HCT116 (cell line): ENCODE data around the gene RXRA. TPM values are rescaled to one million over a fixed set of nuclear protein-coding genes. Genes with fewer than 3 reads are reported as not detected.

Experiments
- ATAC-seq: fragments of 200-7000 bp; cut with Tn5 transposase; 2 replicates; pipeline ENCODE4 v1.9.1; 2020; ENCODE audit warnings: mild to moderate bottlenecking, moderate library complexity
- BruUV-seq: library from RNA; stranded (reverse); fragments of 400-500 nt; replicated peaks from 2 replicates; lab custom pipeline; 2021; lab: Mats Ljungman, UMichigan
- CTCF ChIA-PET: fragments of 300-600 bp; sonication (Branson Sonifier 250); formaldehyde crosslinking; loops from one replicate; lab custom pipeline; 2021; ENCODE audit warnings: antibody characterized with exemption; lab: Charles Lee
- POLR2A ChIA-PET: fragments of 300-600, 350-600 bp; sonication (Branson Sonifier 250); formaldehyde crosslinking; loops from one replicate; lab custom pipeline; 2021; ENCODE audit warnings: antibody characterized with exemption; lab: Charles Lee
- RAD21 ChIA-PET, 2 experiments: fragments of 300-600 bp; sonication (Branson Sonifier 250); formaldehyde crosslinking; loops; one replicate each; lab custom pipeline; 2023; ENCODE audit warnings: low total read pairs in 2 of 2; ENCODE audit not compliant: uncharacterized antibody in 2 of 2, unreplicated experiment in 2 of 2, low non-redundant PET in 1 of 2; lab: Charles Lee
- DNase-seq: peaks from one replicate; pipeline ENCODE4 v3.0.0-alpha.2; 2010; ENCODE audit warnings: low read depth, low spot score
- H2AFZ ChIP-seq: fragments of 200-600 bp; shearing (Covaris generic), sonication (generic); 2 replicates; pipeline ENCODE4 v1.6.1; 2017; ENCODE audit warnings: low read depth, mixed run types, mixed read lengths, antibody characterized with exemption, low read length; ENCODE audit not compliant: poor library complexity, severe bottlenecking
- H3K27ac ChIP-seq: 2 replicates; pipeline ENCODE4 v1.5.1; 2012; ENCODE audit warnings: low read depth, low read length
- H3K27me3 ChIP-seq: fragments of 200-600 bp; sonication (generic); 2 replicates; pipeline ENCODE4 v1.6.1; 2016; ENCODE audit warnings: mixed run types, low read length, mixed read lengths; ENCODE audit not compliant: insufficient read depth
- H3K36me3 ChIP-seq, 2 experiments: fragments of 200-500 bp in 1 of 2; fragments of 200-600 bp in 1 of 2; sonication (Bioruptor generic) in 1 of 2; sonication (generic) in 1 of 2; 2 replicates each; pipeline versions ENCODE4 v1.5.1 to v1.6.1; 2014 to 2016; ENCODE audit warnings: low read length in 2 of 2, inconsistent platforms in 1 of 2, mixed read lengths in 1 of 2, mixed run types in 1 of 2; ENCODE audit not compliant: insufficient read depth in 2 of 2, control insufficient read depth in 1 of 2
- H3K4me1 ChIP-seq, 2 experiments: fragments of 200-600 bp in 1 of 2; sonication (generic) in 1 of 2; 2 replicates each; pipeline versions ENCODE4 v1.5.1 to v1.6.1; 2012 to 2017; ENCODE audit warnings: low read length in 2 of 2, inconsistent platforms in 1 of 2, mild to moderate bottlenecking in 1 of 2, mixed read lengths in 1 of 2, mixed run types in 1 of 2, moderate library complexity in 1 of 2; ENCODE audit not compliant: insufficient read depth in 2 of 2, control insufficient read depth in 1 of 2
- H3K4me2 ChIP-seq: fragments of 200-600 bp; sonication (generic); 2 replicates; pipeline ENCODE4 v1.6.1; 2017; ENCODE audit warnings: mixed run types, low read length, mixed read lengths
- H3K4me3 ChIP-seq, 2 experiments: fragments of 200-600 bp in 1 of 2; sonication (generic) in 1 of 2; replicated peaks in 1 of 2; 2 replicates each; pipeline ENCODE4 v1.5.1; 2011 to 2016; ENCODE audit warnings: low read length in 2 of 2, control low read depth in 1 of 2, low read depth in 1 of 2, mild to moderate bottlenecking in 1 of 2, mixed read lengths in 1 of 2, mixed run types in 1 of 2
- H3K79me2 ChIP-seq: fragments of 200-600 bp; sonication (generic); 2 replicates; pipeline ENCODE4 v1.6.1; 2017; ENCODE audit warnings: mild to moderate bottlenecking, mixed run types, low read length, moderate library complexity, mixed read lengths; ENCODE audit not compliant: insufficient read depth
- H3K9ac ChIP-seq: fragments of 200-600 bp; sonication (generic); 2 replicates; pipeline ENCODE4 v1.6.1; 2016; ENCODE audit warnings: low read length, mixed read lengths
- H3K9me2 ChIP-seq: fragments of 200-600 bp; sonication (generic), shearing (Covaris generic); 2 replicates; pipeline ENCODE4 v1.6.1; 2017; ENCODE audit warnings: mixed run types, mild to moderate bottlenecking, moderate library complexity; ENCODE audit not compliant: insufficient read depth
- H3K9me3 ChIP-seq, 2 experiments: fragments of 200-500 bp in 1 of 2; fragments of 200-600 bp in 1 of 2; sonication (Bioruptor generic) in 1 of 2; sonication (generic) in 1 of 2; 2 replicates each; pipeline ENCODE4 v1.6.1; 2014 to 2017; ENCODE audit warnings: low read length in 2 of 2, mixed read lengths in 2 of 2, inconsistent platforms in 1 of 2, low read depth in 1 of 2, mild to moderate bottlenecking in 1 of 2, mixed run types in 1 of 2, moderate library complexity in 1 of 2; ENCODE audit not compliant: control insufficient read depth in 1 of 2, insufficient read depth in 1 of 2
- H4K20me1 ChIP-seq: fragments of 200-600 bp; sonication (generic), shearing (Covaris generic); 2 replicates; pipeline ENCODE4 v1.6.1; 2017; ENCODE audit warnings: mixed run types, mild to moderate bottlenecking, moderate library complexity; ENCODE audit not compliant: insufficient read depth
- CBX3 ChIP-seq: IDR thresholded peaks from 2 replicates; pipeline ENCODE4 v1.6.1; 2012; ENCODE audit warnings: low read depth
- ELF1 ChIP-seq: IDR thresholded peaks from 2 replicates; pipeline ENCODE4 v1.6.1; 2012; ENCODE audit warnings: low read depth, borderline replicate concordance
- EZH2 ChIP-seq: fragments of 200-600 bp; sonication (generic); IDR thresholded peaks from 2 replicates; pipeline ENCODE4 v1.6.1; 2017; ENCODE audit warnings: antibody characterized with exemption, mixed run types
- EZH2phosphoT487 ChIP-seq: fragments of 200-600 bp; IDR thresholded peaks from 2 replicates; pipeline ENCODE4 v1.6.1; 2018; ENCODE audit warnings: antibody characterized with exemption, borderline replicate concordance
- FOSL1 ChIP-seq: IDR thresholded peaks from 2 replicates; pipeline ENCODE4 v1.6.1; 2012; ENCODE audit warnings: low read depth
- JUND ChIP-seq: IDR thresholded peaks from 2 replicates; pipeline ENCODE4 v1.6.1; 2012
- POLR2A ChIP-seq: IDR thresholded peaks from 2 replicates; pipeline ENCODE4 v1.7.0; 2011; ENCODE audit warnings: borderline replicate concordance; ENCODE audit not compliant: insufficient read depth, insufficient read length; ENCODE audit errors: extremely low read depth
- POLR2AphosphoS5 ChIP-seq: IDR thresholded peaks from 2 replicates; pipeline ENCODE4 v1.6.1; 2011; ENCODE audit warnings: mild to moderate bottlenecking, low read depth, low read length, moderate library complexity
- RAD21 ChIP-seq: IDR thresholded peaks from 2 replicates; pipeline ENCODE4 v1.6.1; 2012; ENCODE audit warnings: low read depth, mild to moderate bottlenecking
- SIN3A ChIP-seq: IDR thresholded peaks from 2 replicates; pipeline ENCODE4 v1.6.1; 2012; ENCODE audit warnings: low read depth
- SP1 ChIP-seq: IDR thresholded peaks from 2 replicates; pipeline ENCODE4 v1.6.1; 2012; ENCODE audit warnings: low read depth
- SRF ChIP-seq: IDR thresholded peaks from 2 replicates; pipeline ENCODE4 v1.6.1; 2012; ENCODE audit warnings: low read depth
- TCF7L2 ChIP-seq: IDR thresholded peaks from 2 replicates; pipeline ENCODE4 v1.7.0; 2011; ENCODE audit warnings: borderline replicate concordance, inconsistent platforms; ENCODE audit not compliant: insufficient read depth, insufficient read length; ENCODE audit errors: extremely low read depth
- ZNF274 ChIP-seq: fragments of 200-500 bp; sonication (Bioruptor generic); IDR thresholded peaks from 2 replicates; pipeline ENCODE4 v1.6.1; 2014; ENCODE audit warnings: mild to moderate bottlenecking, low read depth, low read length, inconsistent platforms
- intact Hi-C: fragments of 100-400 bp; cut with micrococcal nuclease; formaldehyde crosslinking; loops from 2 replicates; pipeline ENCODE4 v1.10.0; 2022
- total RNA-seq: library from RNA; stranded (reverse); gene quantifications from one replicate; pipeline ENCODE4 v1.2.1, GENCODE V29; 2021; ENCODE audit not compliant: unreplicated experiment
- TF ChIP-seq, protein P1 (sequence below): IDR thresholded peaks from 2 replicates; pipeline ENCODE4 v1.6.1; 2012
- TF ChIP-seq, protein P2 (sequence below): IDR thresholded peaks from 2 replicates; pipeline ENCODE4 v1.6.1; 2011; ENCODE audit warnings: mild to moderate bottlenecking, low read length, moderate library complexity; ENCODE audit not compliant: insufficient replicate concordance; ENCODE audit errors: extremely low read depth
- TF ChIP-seq, protein P3 (sequence below): IDR thresholded peaks from 2 replicates; pipeline ENCODE4 v1.6.1; 2012

RXRA gene
- total RNA-seq, 1 experiment from 2014 or later: 43.9 TPM

DNA sequence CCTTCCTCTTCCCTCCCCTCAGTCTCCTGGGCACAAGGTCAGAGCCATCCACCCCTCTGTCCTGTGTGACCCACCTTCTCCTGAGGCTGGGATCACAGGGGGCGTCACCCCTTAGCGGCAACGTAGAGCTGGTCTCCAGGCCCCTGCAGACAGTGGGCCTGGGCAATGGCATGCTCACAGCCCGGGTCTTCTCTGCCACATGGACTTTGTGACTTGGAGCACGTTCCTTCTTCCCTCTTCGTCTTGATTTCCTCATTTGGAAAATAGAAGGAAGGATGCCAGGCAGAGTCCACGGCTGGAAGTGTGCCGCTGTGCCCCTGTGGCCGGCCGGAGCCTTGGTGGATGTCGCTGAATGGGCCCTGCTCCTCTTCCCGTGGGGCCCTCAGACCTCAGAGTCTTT, 10.0 kb downstream of the RXRA start:
- TF ChIP-seq, protein P1, sequence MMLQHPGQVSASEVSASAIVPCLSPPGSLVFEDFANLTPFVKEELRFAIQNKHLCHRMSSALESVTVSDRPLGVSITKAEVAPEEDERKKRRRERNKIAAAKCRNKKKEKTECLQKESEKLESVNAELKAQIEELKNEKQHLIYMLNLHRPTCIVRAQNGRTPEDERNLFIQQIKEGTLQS: no peak
- TF ChIP-seq SRF (no peak), FOSL1 (no peak), ELF1 (no peak), ZNF274 (no peak), SP1 (no peak), POLR2AphosphoS5 (no peak), EZH2phosphoT487 (no peak), SIN3A (no peak), EZH2 (no peak), CBX3 (no peak), RAD21 (no peak), TCF7L2 (no peak), POLR2A (no peak), JUND (no peak)
- TF ChIP-seq, protein P2, sequence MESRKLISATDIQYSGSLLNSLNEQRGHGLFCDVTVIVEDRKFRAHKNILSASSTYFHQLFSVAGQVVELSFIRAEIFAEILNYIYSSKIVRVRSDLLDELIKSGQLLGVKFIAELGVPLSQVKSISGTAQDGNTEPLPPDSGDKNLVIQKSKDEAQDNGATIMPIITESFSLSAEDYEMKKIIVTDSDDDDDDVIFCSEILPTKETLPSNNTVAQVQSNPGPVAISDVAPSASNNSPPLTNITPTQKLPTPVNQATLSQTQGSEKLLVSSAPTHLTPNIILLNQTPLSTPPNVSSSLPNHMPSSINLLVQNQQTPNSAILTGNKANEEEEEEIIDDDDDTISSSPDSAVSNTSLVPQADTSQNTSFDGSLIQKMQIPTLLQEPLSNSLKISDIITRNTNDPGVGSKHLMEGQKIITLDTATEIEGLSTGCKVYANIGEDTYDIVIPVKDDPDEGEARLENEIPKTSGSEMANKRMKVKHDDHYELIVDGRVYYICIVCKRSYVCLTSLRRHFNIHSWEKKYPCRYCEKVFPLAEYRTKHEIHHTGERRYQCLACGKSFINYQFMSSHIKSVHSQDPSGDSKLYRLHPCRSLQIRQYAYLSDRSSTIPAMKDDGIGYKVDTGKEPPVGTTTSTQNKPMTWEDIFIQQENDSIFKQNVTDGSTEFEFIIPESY: no peak
- TF ChIP-seq, protein P3, sequence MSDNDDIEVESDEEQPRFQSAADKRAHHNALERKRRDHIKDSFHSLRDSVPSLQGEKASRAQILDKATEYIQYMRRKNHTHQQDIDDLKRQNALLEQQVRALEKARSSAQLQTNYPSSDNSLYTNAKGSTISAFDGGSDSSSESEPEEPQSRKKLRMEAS: no peak
- Histone ChIP-seq H2AFZ (no peak overlapping the region), H3K4me3 (no peak overlapping the region), H3K27ac (no peak overlapping the region), H3K36me3 (no peaks in the 10 kb centered on the region), H4K20me1 (0 out of 2 replicates have a peak, but pooled peaks cover 4% of the 10 kb centered on the region), H3K4me2 (no peak overlapping the region), H3K9ac (no peak overlapping the region), H3K9me2 (no peaks in the 10 kb centered on the region), H3K27me3 (no peaks in the 10 kb centered on the region), H3K79me2 (peaks cover 97% of the 10 kb centered on the region), H3K4me1 (peaks cover 0 to 33% of the 10 kb centered on the region in 2 experiments; a peak in 2 of 4 replicates), H3K9me3 (no peaks in the 10 kb centered on the region)
- no TSS peak for BruUV-seq
- DNase-seq: no peak
- ChIA-PET RAD21 (no interaction called here), POLR2A (no interaction called here), CTCF (no interaction called here)
- intact Hi-C loops: no loop called here
- ATAC-seq: no peak
